ENCODE data around the gene MRGPRD.
A peak's percentile ranks its signal among the peaks of the same experiment; 100 is the strongest.

MRGPRD gene

GRCh38 chr11:68990995-68991780 is 10.4 kb upstream of the MRGPRD start:
- DNase-seq (ENCODE audit: low spot score): no peak
- Histone ChIP-seq H2BK5ac (ENCODE audit: low read length) (no peak overlapping the region), H3K18ac (ENCODE audit: low read length) (peak overlapping the region; percentile 48), H3K4me2 (ENCODE audit: insufficient read depth, low read length, poor library complexity, severe bottlenecking) (no peak overlapping the region), H3K4ac (ENCODE audit: low read length) (no peak overlapping the region), H3K4me1 (ENCODE audit: control insufficient read depth in 2 of 2, insufficient read depth in 1 of 2, low read depth in 1 of 2, low read length in 2 of 2) (no peaks in the 10 kb centered on the region), H4K8ac (ENCODE audit: low read depth, low read length) (no peak overlapping the region), H3K27ac (replicated peaks; ENCODE audit: low read length) (no peak overlapping the region), H3K14ac (ENCODE audit: low read length) (no peak overlapping the region), H3K9ac (ENCODE audit: low read depth, low read length, poor library complexity) (no peak overlapping the region), H2BK12ac (ENCODE audit: low read length) (no peak overlapping the region), H3K9me3 (replicated peaks in 1 of 2; ENCODE audit: control insufficient read depth in 2 of 2, insufficient read depth in 1 of 2, low read depth in 1 of 2, low read length in 2 of 2) (no peaks in the 10 kb centered on the region), H4K91ac (ENCODE audit: low read depth, low read length, poor library complexity) (no peak overlapping the region), H2BK15ac (ENCODE audit: low read length) (no peak overlapping the region), H3K79me1 (ENCODE audit: low read depth, low read length) (no peaks in the 10 kb centered on the region), H3K36me3 (replicated peaks in 1 of 2; ENCODE audit: control insufficient read depth in 2 of 2, insufficient read depth in 2 of 2, low read length in 2 of 2) (no peaks in the 10 kb centered on the region), H3K23ac (ENCODE audit: low read depth, low read length, poor library complexity) (peak overlapping the region; percentile 91), H3K4me3 (ENCODE audit: low read length in 2 of 2) (no peak overlapping the region), H3K27me3 (ENCODE audit: control insufficient read depth in 3 of 3, insufficient read depth in 3 of 3, low read depth in 1 of 3, low read length in 3 of 3) (peaks cover 0 to 33% (median 0%) of the 10 kb centered on the region in 3 experiments), H2BK120ac (ENCODE audit: low read depth, low read length) (no peak overlapping the region), H2AFZ (ENCODE audit: low read length) (no peak overlapping the region), H2AK5ac (ENCODE audit: low read depth, low read length) (peak overlapping the region; percentile 62)
- WGBS, 2 donors (ENCODE audit: extremely low coverage in 2 of 2, insufficient read length in 2 of 2, insufficient replicate concordance in 1 of 2): no CpG with 5 or more reads among the region's 16 CpGs

GRCh38 chr11:68989936-68990606 is 9.3 kb upstream of the MRGPRD start:
- Histone ChIP-seq H3K4me1 (ENCODE audit: control insufficient read depth in 2 of 2, insufficient read depth in 1 of 2, low read depth in 1 of 2, low read length in 2 of 2) (no peaks in the 10 kb centered on the region), H3K4me3 (ENCODE audit: low read length in 2 of 2) (no peak overlapping the region), H3K9me3 (replicated peaks in 1 of 2; ENCODE audit: control insufficient read depth in 2 of 2, insufficient read depth in 1 of 2, low read depth in 1 of 2, low read length in 2 of 2) (no peaks in the 10 kb centered on the region), H3K27me3 (ENCODE audit: control insufficient read depth in 3 of 3, insufficient read depth in 3 of 3, low read depth in 1 of 3, low read length in 3 of 3) (peaks cover 0 to 33% (median 0%) of the 10 kb centered on the region in 3 experiments), H3K23ac (ENCODE audit: low read depth, low read length, poor library complexity) (peak overlapping the region; percentile 43), H3K4ac (ENCODE audit: low read length) (no peak overlapping the region), H3K9ac (ENCODE audit: low read depth, low read length, poor library complexity) (no peak overlapping the region), H3K4me2 (ENCODE audit: insufficient read depth, low read length, poor library complexity, severe bottlenecking) (no peak overlapping the region), H2BK12ac (ENCODE audit: low read length) (no peak overlapping the region), H2AK5ac (ENCODE audit: low read depth, low read length) (no peak overlapping the region), H2BK120ac (ENCODE audit: low read depth, low read length) (no peak overlapping the region), H3K18ac (ENCODE audit: low read length) (no peak overlapping the region), H2BK5ac (ENCODE audit: low read length) (no peak overlapping the region), H3K36me3 (replicated peaks in 1 of 2; ENCODE audit: control insufficient read depth in 2 of 2, insufficient read depth in 2 of 2, low read length in 2 of 2) (no peaks in the 10 kb centered on the region), H2AFZ (ENCODE audit: low read length) (no peak overlapping the region), H4K91ac (ENCODE audit: low read depth, low read length, poor library complexity) (no peak overlapping the region), H2BK15ac (ENCODE audit: low read length) (peak overlapping the region; percentile 75), H3K27ac (replicated peaks; ENCODE audit: low read length) (no peak overlapping the region), H4K8ac (ENCODE audit: low read depth, low read length) (no peak overlapping the region), H3K14ac (ENCODE audit: low read length) (no peak overlapping the region), H3K79me1 (ENCODE audit: low read depth, low read length) (no peaks in the 10 kb centered on the region)
- no CpG with 5 or more reads among the region's 8 CpGs for WGBS, 2 donors (ENCODE audit: extremely low coverage in 2 of 2, insufficient read length in 2 of 2, insufficient replicate concordance in 1 of 2)
- no peak for DNase-seq (ENCODE audit: low spot score)

GRCh38 chr11:68988491-68988890 is 7.7 kb upstream of the MRGPRD start:
- H2BK15ac ChIP-seq (ENCODE audit: low read length): no peak overlapping the region
- no peak overlapping the region for H3K18ac ChIP-seq (ENCODE audit: low read length)
- H3K23ac ChIP-seq (ENCODE audit: low read depth, low read length, poor library complexity): no peak overlapping the region
- H4K8ac ChIP-seq (ENCODE audit: low read depth, low read length): no peak overlapping the region
- no peak overlapping the region for H3K27ac ChIP-seq (replicated peaks; ENCODE audit: low read length)
- H2AFZ ChIP-seq (ENCODE audit: low read length): no peak overlapping the region
- DNase-seq (ENCODE audit: low spot score): no peak
- H2BK120ac ChIP-seq (ENCODE audit: low read depth, low read length): no peak overlapping the region
- no peak overlapping the region for H3K14ac ChIP-seq (ENCODE audit: low read length)
- H3K4me2 ChIP-seq (ENCODE audit: insufficient read depth, low read length, poor library complexity, severe bottlenecking): no peak overlapping the region
- H3K9ac ChIP-seq (ENCODE audit: low read depth, low read length, poor library complexity): no peak overlapping the region
- no peaks in the 10 kb centered on the region for H3K4me1 ChIP-seq (ENCODE audit: control insufficient read depth in 2 of 2, insufficient read depth in 1 of 2, low read depth in 1 of 2, low read length in 2 of 2)
- no peak overlapping the region for H4K91ac ChIP-seq (ENCODE audit: low read depth, low read length, poor library complexity)
- H3K9me3 ChIP-seq (replicated peaks in 1 of 2; ENCODE audit: control insufficient read depth in 2 of 2, insufficient read depth in 1 of 2, low read depth in 1 of 2, low read length in 2 of 2): no peaks in the 10 kb centered on the region
- no peak overlapping the region for H2BK12ac ChIP-seq (ENCODE audit: low read length)
- no peaks in the 10 kb centered on the region for H3K79me1 ChIP-seq (ENCODE audit: low read depth, low read length)
- peaks cover 0 to 23% (median 0%) of the 10 kb centered on the region in 3 experiments for H3K27me3 ChIP-seq (ENCODE audit: control insufficient read depth in 3 of 3, insufficient read depth in 3 of 3, low read depth in 1 of 3, low read length in 3 of 3)
- no peak overlapping the region for H3K4ac ChIP-seq (ENCODE audit: low read length)
- H2BK5ac ChIP-seq (ENCODE audit: low read length): no peak overlapping the region
- no peak overlapping the region for H2AK5ac ChIP-seq (ENCODE audit: low read depth, low read length)
- no peak overlapping the region for H3K4me3 ChIP-seq (ENCODE audit: low read length in 2 of 2)
- no peaks in the 10 kb centered on the region for H3K36me3 ChIP-seq (replicated peaks in 1 of 2; ENCODE audit: control insufficient read depth in 2 of 2, insufficient read depth in 2 of 2, low read length in 2 of 2)

GRCh38 chr11:68987211-68987610 is 6.4 kb upstream of the MRGPRD start:
- H2AK5ac ChIP-seq (ENCODE audit: low read depth, low read length): no peak overlapping the region
- no peak overlapping the region for H3K18ac ChIP-seq (ENCODE audit: low read length)
- no peak overlapping the region for H2BK120ac ChIP-seq (ENCODE audit: low read depth, low read length)
- no peak overlapping the region for H2AFZ ChIP-seq (ENCODE audit: low read length)
- H2BK12ac ChIP-seq (ENCODE audit: low read length): no peak overlapping the region
- no peak overlapping the region for H4K91ac ChIP-seq (ENCODE audit: low read depth, low read length, poor library complexity)
- no peak overlapping the region for H3K23ac ChIP-seq (ENCODE audit: low read depth, low read length, poor library complexity)
- no peak overlapping the region for H3K4me3 ChIP-seq (ENCODE audit: low read length in 2 of 2)
- no peaks in the 10 kb centered on the region for H3K36me3 ChIP-seq (replicated peaks in 1 of 2; ENCODE audit: control insufficient read depth in 2 of 2, insufficient read depth in 2 of 2, low read length in 2 of 2)
- no peak overlapping the region for H2BK5ac ChIP-seq (ENCODE audit: low read length)
- no peaks in the 10 kb centered on the region for H3K9me3 ChIP-seq (replicated peaks in 1 of 2; ENCODE audit: control insufficient read depth in 2 of 2, insufficient read depth in 1 of 2, low read depth in 1 of 2, low read length in 2 of 2)
- H4K8ac ChIP-seq (ENCODE audit: low read depth, low read length): no peak overlapping the region
- no peaks in the 10 kb centered on the region for H3K79me1 ChIP-seq (ENCODE audit: low read depth, low read length)
- no peaks in the 10 kb centered on the region for H3K4me1 ChIP-seq (ENCODE audit: control insufficient read depth in 2 of 2, insufficient read depth in 1 of 2, low read depth in 1 of 2, low read length in 2 of 2)
- peaks cover 0 to 15% (median 0%) of the 10 kb centered on the region in 3 experiments for H3K27me3 ChIP-seq (ENCODE audit: control insufficient read depth in 3 of 3, insufficient read depth in 3 of 3, low read depth in 1 of 3, low read length in 3 of 3)
- no peak overlapping the region for H3K4ac ChIP-seq (ENCODE audit: low read length)
- no peak overlapping the region for H3K27ac ChIP-seq (replicated peaks; ENCODE audit: low read length)
- H3K4me2 ChIP-seq (ENCODE audit: insufficient read depth, low read length, poor library complexity, severe bottlenecking): no peak overlapping the region
- no peak overlapping the region for H3K9ac ChIP-seq (ENCODE audit: low read depth, low read length, poor library complexity)
- no peak overlapping the region for H3K14ac ChIP-seq (ENCODE audit: low read length)
- DNase-seq (ENCODE audit: low spot score): no peak
- no peak overlapping the region for H2BK15ac ChIP-seq (ENCODE audit: low read length)
